Activated gamma-delta T cell treated with Interleukin-2 at 50 U/mL for 16 hours (primary cell): ENCODE measurements around the gene ASCL5.
A peak's percentile ranks its signal among the peaks of the same experiment; 100 is the strongest.
"Not testable (repeated sequence)": the region's sequence is repeated elsewhere in the genome, so short reads cannot be mapped to it uniquely, and the experiment has no call there.

Source experiments
- DNase-seq: peaks from one replicate; pipeline ENCODE4 v3.0.0-alpha.2; 2020

ASCL5 gene

GRCh38 chr1:201126832-201127754 is at the start of gene ASCL5:
Gene ASCL5, minus strand, starts transcription at chr1:201127184. Its CDS starts 11,812 bp downstream, at chr1:201115372.
- DNase-seq: no peak

GRCh38 chr1:201175820-201176500 is 49.0 kb upstream of the ASCL5 start:
- no peak for DNase-seq

GRCh38 chr1:201173736-201174135 is 46.8 kb upstream of the ASCL5 start:
- no peak for DNase-seq

- no peak for DNase-seq
These were observed 46.1 kb upstream of the ASCL5 start for GRCh38 chr1:201172999-201173610.

GRCh38 chr1:201172326-201172725 is 45.3 kb upstream of the ASCL5 start:
- no peak for DNase-seq

- peak; percentile 10 for DNase-seq
These were observed 44.4 kb upstream of the ASCL5 start for GRCh38 chr1:201171063-201172036.

GRCh38 chr1:201170533-201171062 is 43.6 kb upstream of the ASCL5 start:
- DNase-seq: peak; percentile 57

GRCh38 chr1:201169971-201170532 is 43.1 kb upstream of the ASCL5 start:
- no peak for DNase-seq

GRCh38 chr1:201169203-201169602 is 42.2 kb upstream of the ASCL5 start:
- DNase-seq: no peak

GRCh38 chr1:201167041-201167991 is 40.3 kb upstream of the ASCL5 start:
- DNase-seq: no peak

- no peak for DNase-seq
These were observed 37.7 kb upstream of the ASCL5 start for GRCh38 chr1:201164645-201165044.

- no peak for DNase-seq
These were observed 36.7 kb upstream of the ASCL5 start for GRCh38 chr1:201163707-201164106.

- DNase-seq: not testable (repeated sequence)
These were observed 36.1 kb upstream of the ASCL5 start for GRCh38 chr1:201163036-201163435.

- DNase-seq: no peak
These were observed 31.0 kb upstream of the ASCL5 start for GRCh38 chr1:201157949-201158348.

- no peak for DNase-seq
These were observed 29.8 kb upstream of the ASCL5 start for GRCh38 chr1:201156819-201157218.

GRCh38 chr1:201156346-201156745 is 29.4 kb upstream of the ASCL5 start:
- no peak for DNase-seq

GRCh38 chr1:201155354-201155753 is 28.4 kb upstream of the ASCL5 start:
- no peak for DNase-seq

GRCh38 chr1:201154389-201155165 is 27.6 kb upstream of the ASCL5 start, which contains the start of gene TMEM9:
Gene TMEM9, minus strand, starts transcription at chr1:201154474. Its CDS starts 551 bp downstream, at chr1:201153923.
- DNase-seq: peak; percentile 99
